ENCODE data around the gene B4GAT1.

B4GAT1 gene

GRCh38 chr11:66328031-66328301 is 19.5 kb downstream of the B4GAT1 start:
- H3K4me3 ChIP-seq (ENCODE audit: low read depth, low read length): no peak overlapping the region
- no peak for TF ChIP-seq CTCF (conservative IDR thresholded peaks at IDR 0.05; ENCODE audit: low read depth, low read length)
- DNase-seq (ENCODE audit: low read depth): no peak

GRCh38 chr11:66327171-66328030 is 20.0 kb downstream of the B4GAT1 start:
- DNase-seq (ENCODE audit: low read depth): peak; percentile 71
- no peak overlapping the region for H3K4me3 ChIP-seq (ENCODE audit: low read depth, low read length)
- TF ChIP-seq CTCF (conservative IDR thresholded peaks at IDR 0.05; ENCODE audit: low read depth, low read length): peak; percentile 23

GRCh38 chr11:66326261-66327111 is 20.9 kb downstream of the B4GAT1 start:
- peak; percentile 21 for DNase-seq (ENCODE audit: low read depth)
- TF ChIP-seq CTCF (conservative IDR thresholded peaks at IDR 0.05; ENCODE audit: low read depth, low read length): no peak
- H3K4me3 ChIP-seq (ENCODE audit: low read depth, low read length): no peak overlapping the region

- no peak for DNase-seq (ENCODE audit: low read depth)
- H3K4me3 ChIP-seq (ENCODE audit: low read depth, low read length): no peak overlapping the region
- TF ChIP-seq CTCF (conservative IDR thresholded peaks at IDR 0.05; ENCODE audit: low read depth, low read length): no peak
Measured at GRCh38 chr11:66325263-66325671, 22.2 kb downstream of the B4GAT1 start.

- peak; percentile 51 for DNase-seq (ENCODE audit: low read depth)
- no peak for TF ChIP-seq CTCF (conservative IDR thresholded peaks at IDR 0.05; ENCODE audit: low read depth, low read length)
- no peak overlapping the region for H3K4me3 ChIP-seq (ENCODE audit: low read depth, low read length)
Measured at GRCh38 chr11:66324664-66325063, 22.8 kb downstream of the B4GAT1 start.

- no peak overlapping the region for H3K4me3 ChIP-seq (ENCODE audit: low read depth, low read length)
- DNase-seq (ENCODE audit: low read depth): no peak
- no peak for TF ChIP-seq CTCF (conservative IDR thresholded peaks at IDR 0.05; ENCODE audit: low read depth, low read length)
Measured at GRCh38 chr11:66323684-66324083, 23.7 kb downstream of the B4GAT1 start.

Data from choroid plexus epithelial cell (primary cell).